Measurements from ENCODE around the gene HSPA1L. TPM values are rescaled to one million over a fixed set of nuclear protein-coding genes. Genes with fewer than 3 reads are reported as not detected.

Gene HSPA1L
- total RNA-seq, 2 donors from 2014 or later = 0.33 to 1.0 TPM

DNA sequence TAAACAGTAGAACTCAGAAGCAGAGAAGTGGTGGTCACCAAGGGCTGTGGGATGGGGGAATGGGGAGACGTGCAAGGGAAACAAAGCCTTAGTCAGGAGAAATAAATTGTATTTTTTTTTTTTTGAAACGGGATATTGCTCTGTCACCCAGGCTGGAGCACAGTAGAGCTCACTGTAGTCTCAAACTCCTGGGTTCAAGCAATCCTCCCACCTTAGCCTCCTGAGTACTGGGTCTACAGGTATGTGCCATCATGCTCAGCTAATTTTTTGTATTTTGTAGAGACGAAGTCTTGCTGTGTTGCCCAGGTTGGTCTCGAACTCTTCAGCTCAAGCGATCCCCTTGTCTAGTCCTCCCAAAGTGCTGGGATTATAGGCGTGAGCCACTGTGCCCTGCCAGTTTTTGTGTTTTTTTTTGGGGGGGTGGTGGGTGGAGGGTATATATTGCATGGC, 15.8 kb upstream of the HSPA1L start:
- peak overlapping the region in 3 of 4 donors; percentile 63 to 83 (median 73) for H3K27ac ChIP-seq
- no peaks in the 10 kb centered on the region for H3K27me3 ChIP-seq
- no peak for TF ChIP-seq POLR2A (IDR thresholded peaks at IDR 0.05)
- TF ChIP-seq, protein P1, sequence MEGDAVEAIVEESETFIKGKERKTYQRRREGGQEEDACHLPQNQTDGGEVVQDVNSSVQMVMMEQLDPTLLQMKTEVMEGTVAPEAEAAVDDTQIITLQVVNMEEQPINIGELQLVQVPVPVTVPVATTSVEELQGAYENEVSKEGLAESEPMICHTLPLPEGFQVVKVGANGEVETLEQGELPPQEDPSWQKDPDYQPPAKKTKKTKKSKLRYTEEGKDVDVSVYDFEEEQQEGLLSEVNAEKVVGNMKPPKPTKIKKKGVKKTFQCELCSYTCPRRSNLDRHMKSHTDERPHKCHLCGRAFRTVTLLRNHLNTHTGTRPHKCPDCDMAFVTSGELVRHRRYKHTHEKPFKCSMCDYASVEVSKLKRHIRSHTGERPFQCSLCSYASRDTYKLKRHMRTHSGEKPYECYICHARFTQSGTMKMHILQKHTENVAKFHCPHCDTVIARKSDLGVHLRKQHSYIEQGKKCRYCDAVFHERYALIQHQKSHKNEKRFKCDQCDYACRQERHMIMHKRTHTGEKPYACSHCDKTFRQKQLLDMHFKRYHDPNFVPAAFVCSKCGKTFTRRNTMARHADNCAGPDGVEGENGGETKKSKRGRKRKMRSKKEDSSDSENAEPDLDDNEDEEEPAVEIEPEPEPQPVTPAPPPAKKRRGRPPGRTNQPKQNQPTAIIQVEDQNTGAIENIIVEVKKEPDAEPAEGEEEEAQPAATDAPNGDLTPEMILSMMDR (IDR thresholded peaks at IDR 0.05) = no peak
- no peak for DNase-seq
- H3K4me3 ChIP-seq = peak overlapping the region in 1 of 2 donors; percentile 56
- H3K9me3 ChIP-seq = no peaks in the 10 kb centered on the region
- 31 to 32% methylated on average over 6 of the region's 6 CpGs for WGBS, 2 donors
- no peaks in the 10 kb centered on the region for H3K36me3 ChIP-seq (replicated peaks in 1 of 2; ENCODE audit: insufficient read depth in 1 of 2, low read depth in 2 of 2)
- intact Hi-C loops (cut with DNase I) = no loop called here
- peaks cover 37% of the 10 kb centered on the region for H3K4me1 ChIP-seq
- no peak for ATAC-seq

GRCh38 chr6:31829633-31830283, 14.7 kb upstream of the HSPA1L start:
- DNase-seq (peak in 2 of 4 donors; percentile 19 to 42), ATAC-seq (no peak)
- WGBS, 2 donors = 0 to 1% methylated on average over 13 to 15 of the region's 15 CpGs
- peaks cover 44% of the 10 kb centered on the region for H3K4me1 ChIP-seq
- intact Hi-C loops (cut with DNase I) = no loop called here
- peak overlapping the region in 1 of 2 donors; percentile 56 for H3K4me3 ChIP-seq
- H3K27me3 ChIP-seq = no peaks in the 10 kb centered on the region
- H3K27ac ChIP-seq = peak overlapping the region in 3 of 4 donors; percentile 63 to 83 (median 73)
- no peaks in the 10 kb centered on the region for H3K9me3 ChIP-seq
- no peak for TF ChIP-seq POLR2A (IDR thresholded peaks at IDR 0.05)
- TF ChIP-seq, protein P1 (IDR thresholded peaks at IDR 0.05) = peak in 6 of 7 experiments; percentile 15 to 84 (median 50)
- no peaks in the 10 kb centered on the region for H3K36me3 ChIP-seq (replicated peaks in 1 of 2; ENCODE audit: insufficient read depth in 1 of 2, low read depth in 2 of 2)

- Histone ChIP-seq H3K27me3 (no peaks in the 10 kb centered on the region), H3K4me1 (peaks cover 59% of the 10 kb centered on the region), H3K27ac (peak within 1 kb of the TSS; percentile 89 to 100 (median 97)), H3K4me3 (peak within 1 kb of the TSS; percentile 39 to 55), H3K9me3 (no peaks in the 10 kb centered on the region), H3K36me3 (replicated peaks in 1 of 2; ENCODE audit: insufficient read depth in 1 of 2, low read depth in 2 of 2) (no peaks in the 10 kb centered on the region)
- ATAC-seq (peak; percentile 89), DNase-seq (peak; percentile 99 to 100 (median 100))
- intact Hi-C loops (cut with DNase I) = no loop called here
- TF ChIP-seq, protein P1 (IDR thresholded peaks at IDR 0.05) = peak in 2 of 7 experiments; percentile 5 to 11
- TF ChIP-seq POLR2A (IDR thresholded peaks at IDR 0.05) = peak; percentile 100
- 0 to 1% methylated on average over 12 to 51 of the region's 56 CpGs for WGBS, 2 donors
Observed at GRCh38 chr6:31827286-31828079, 12.4 kb upstream of the HSPA1L start, which contains the start of gene HSPA1B. Gene HSPA1B, plus strand, starts transcription at chr6:31827738. Its CDS starts 213 bp downstream, at chr6:31827951.

- peak; percentile 50 for ATAC-seq
Observed at GRCh38 chr6:31826793-31827285, 11.8 kb upstream of the HSPA1L start.

More at GRCh38 chr6:31826793-31827285, 11.8 kb upstream of the HSPA1L start:
- Histone ChIP-seq H3K9me3 (no peaks in the 10 kb centered on the region), H3K36me3 (replicated peaks in 1 of 2; ENCODE audit: insufficient read depth in 1 of 2, low read depth in 2 of 2) (no peaks in the 10 kb centered on the region), H3K4me1 (peaks cover 58% of the 10 kb centered on the region), H3K27me3 (no peaks in the 10 kb centered on the region), H3K27ac (peak overlapping the region; percentile 82 to 100 (median 97)), H3K4me3 (no peak overlapping the region)
- WGBS, 2 donors = 0% methylated on average over 13 of the region's 13 CpGs
- DNase-seq = peak; percentile 86 to 92 (median 90)
- intact Hi-C loops (cut with DNase I) = no loop called here
- TF ChIP-seq, protein P1 (IDR thresholded peaks at IDR 0.05) = no peak
- peak; percentile 39 to 61 (median 47) for TF ChIP-seq POLR2A (IDR thresholded peaks at IDR 0.05)

Data from body of pancreas (tissue), 4 donors.